NB4 (cell line): ENCODE results near the gene ATXN7L1.

ENCODE experiments used
- CTCF ChIP-seq: IDR thresholded peaks from one replicate; pipeline ENCODE4 v1.5.1; 2012; ENCODE audit warnings: low read depth, low read length
- POLR2A ChIP-seq: IDR thresholded peaks from 2 replicates; pipeline ENCODE4 v1.6.1; 2011; ENCODE audit warnings: mild to moderate bottlenecking; ENCODE audit not compliant: insufficient read length; ENCODE audit errors: extremely low read depth

- TF ChIP-seq POLR2A = no peak
- no peak for TF ChIP-seq CTCF
Observed at GRCh38 chr7:105581066-105581811, 295.2 kb downstream of the ATXN7L1 start, which contains the start of gene EFCAB10.
